CD14-positive monocyte (primary cell): ENCODE results near the gene HENMT1. TPM values are rescaled to one million over a fixed set of nuclear protein-coding genes. Genes with fewer than 3 reads are reported as not detected.
A peak's percentile ranks its signal among the peaks of the same experiment; 100 is the strongest.

ENCODE experiments used
- DNase-seq, 3 donors: peaks; one replicate each; pipeline ENCODE4 v3.0.0-alpha.2; 2011 to 2022
- H2AFZ ChIP-seq: 2 replicates; pipeline ENCODE4 v1.6.0; 2012; ENCODE audit warnings: mild to moderate bottlenecking, low read depth, low read length, inconsistent platforms; ENCODE audit not compliant: insufficient read depth, poor library complexity, severe bottlenecking
- H3K27ac ChIP-seq, 2 donors: 1 replicate in 1 of 2; 2 replicates in 1 of 2; pipeline ENCODE4 v1.5.1; 2012 to 2013; ENCODE audit warnings: low read length in 2 of 2, control low read depth in 1 of 2, inconsistent platforms in 1 of 2, low read depth in 1 of 2, mild to moderate bottlenecking in 1 of 2
- H3K27me3 ChIP-seq, 2 donors: one replicate each; pipeline versions ENCODE4 v1.6.0 to v1.6.1; 2011 to 2013; ENCODE audit warnings: low read length in 2 of 2; ENCODE audit not compliant: control insufficient read depth in 2 of 2, insufficient read depth in 2 of 2
- H3K36me3 ChIP-seq, 2 donors: replicated peaks in 1 of 2; 1 replicate in 1 of 2; 2 replicates in 1 of 2; pipeline versions ENCODE4 v1.5.1 to v1.6.1; 2012 to 2013; ENCODE audit warnings: low read length in 2 of 2, control low read depth in 1 of 2, inconsistent platforms in 1 of 2, mild to moderate bottlenecking in 1 of 2; ENCODE audit not compliant: insufficient read depth in 2 of 2, control insufficient read depth in 1 of 2
- H3K4me1 ChIP-seq, 2 donors: 1 replicate in 1 of 2; 2 replicates in 1 of 2; pipeline versions ENCODE4 v1.5.1 to v1.6.1; 2012 to 2013; ENCODE audit warnings: low read length in 2 of 2, control low read depth in 1 of 2, inconsistent platforms in 1 of 2, mild to moderate bottlenecking in 1 of 2, moderate library complexity in 1 of 2; ENCODE audit not compliant: insufficient read depth in 2 of 2, control insufficient read depth in 1 of 2
- H3K4me2 ChIP-seq: replicated peaks from 2 replicates; pipeline ENCODE3; 2012; ENCODE audit warnings: low read length, moderate library complexity, mild to moderate bottlenecking; ENCODE audit not compliant: poor library complexity, severe bottlenecking; ENCODE audit errors: extremely low read depth
- H3K4me3 ChIP-seq, 3 experiments: fragments of 200-600 bp in 1 of 3; sonication (generic) in 1 of 3; replicated peaks in 1 of 3; 1 replicate in 2 of 3; 2 replicates in 1 of 3; pipeline ENCODE4 v1.5.1; 2011 to 2013; ENCODE audit warnings: low read length in 3 of 3, mild to moderate bottlenecking in 3 of 3, control low read depth in 2 of 3, low read depth in 2 of 3, inconsistent platforms in 1 of 3, moderate library complexity in 1 of 3
- H3K79me2 ChIP-seq: 2 replicates; pipeline ENCODE4 v1.6.0; 2012; ENCODE audit warnings: mild to moderate bottlenecking, control low read depth, inconsistent platforms, low read length, moderate library complexity; ENCODE audit not compliant: insufficient read depth
- H3K9ac ChIP-seq: 2 replicates; pipeline ENCODE4 v1.6.0; 2017; ENCODE audit warnings: low read length, mild to moderate bottlenecking; ENCODE audit not compliant: insufficient read depth, poor library complexity, severe bottlenecking
- H3K9me3 ChIP-seq, 2 donors: replicated peaks in 1 of 2; 1 replicate in 1 of 2; 2 replicates in 1 of 2; pipeline versions ENCODE4 v1.5.1 to v1.6.1; 2012 to 2013; ENCODE audit warnings: low read length in 2 of 2, control low read depth in 1 of 2; ENCODE audit not compliant: control insufficient read depth in 1 of 2, insufficient read depth in 1 of 2
- H4K20me1 ChIP-seq: 2 replicates; pipeline ENCODE4 v1.6.0; 2012; ENCODE audit warnings: mild to moderate bottlenecking, low read length, control low read depth, moderate library complexity; ENCODE audit not compliant: insufficient read depth
- H3K27ac Mint-ChIP-seq, 7 donors: one replicate each; pipeline ENCODE4 v1.8.0; 2020; ENCODE audit warnings: mild to moderate bottlenecking in 7 of 7, mixed read lengths in 7 of 7, moderate library complexity in 6 of 7, inconsistent platforms in 2 of 7
- H3K27me3 Mint-ChIP-seq, 3 donors: one replicate each; pipeline ENCODE4 v1.8.0; 2021 to 2022; ENCODE audit warnings: low read depth in 3 of 3, mild to moderate bottlenecking in 3 of 3, mixed read lengths in 3 of 3, moderate library complexity in 3 of 3, inconsistent platforms in 1 of 3
- H3K36me3 Mint-ChIP-seq, 2 donors: one replicate each; pipeline ENCODE4 v1.8.0; 2020; ENCODE audit warnings: mixed read lengths in 2 of 2, inconsistent platforms in 1 of 2, mild to moderate bottlenecking in 1 of 2
- H3K4me1 Mint-ChIP-seq: one replicate; pipeline ENCODE4 v1.8.0; 2020; ENCODE audit warnings: mild to moderate bottlenecking, mixed read lengths
- H3K4me3 Mint-ChIP-seq, 2 donors: one replicate each; pipeline ENCODE4 v1.8.0; 2020; ENCODE audit warnings: mild to moderate bottlenecking in 2 of 2, mixed read lengths in 2 of 2, moderate library complexity in 1 of 2
- H3K9me3 Mint-ChIP-seq, 7 donors: one replicate each; pipeline ENCODE4 v1.8.0; 2020 to 2022; ENCODE audit warnings: mixed read lengths in 7 of 7, mild to moderate bottlenecking in 6 of 7, moderate library complexity in 6 of 7, inconsistent platforms in 2 of 7
- CTCF ChIP-seq: fragments of 200-600 bp; IDR thresholded peaks from one replicate; pipeline ENCODE4 v1.8.0; 2022; ENCODE audit warnings: antibody characterized with exemption, mild to moderate bottlenecking
- WGBS: methylation state at CpG from one replicate; pipeline ENCODE4 v1.1.5; 2013; ENCODE audit warnings: missing lambda C conversion rate; ENCODE audit not compliant: insufficient coverage; 5-methylcytosine and 5-hydroxymethylcytosine counted together
- intact Hi-C, 2 donors: fragments of 100-400 bp; cut with micrococcal nuclease; formaldehyde crosslinking; loops; one replicate each; pipeline versions ENCODE4 v1.15.0 to v1.15.1; 2023
- polyA minus RNA-seq: library from RNA; depleted of rRNA, polyadenylated mRNA; stranded (reverse); fragments of >200 nt; gene quantifications from 2 replicates; pipeline ENCODE4 v1.2.3, GENCODE V29; 2012
- polyA plus RNA-seq, 3 donors: library from polyadenylated mRNA; depleted of rRNA in 1 of 3; unstranded in 2 of 3; stranded (reverse) in 1 of 3; fragments of 300-500 nt in 2 of 3; fragments of >200 nt in 1 of 3; fragmentation: Illumina TruSeq in 2 of 3; gene quantifications; 1 replicate in 2 of 3; 2 replicates in 1 of 3; pipeline ENCODE4 v1.2.3, GENCODE V29; 2012 to 2021
- total RNA-seq, 12 experiments: library from RNA in 1 of 12; stranded (reverse) in 1 of 12; fragments of 120-200 nt in 1 of 12; gene quantifications; one replicate each; pipeline ENCODE4 v1.2.4 and lab custom pipeline; 2013 to 2026; ENCODE audit warnings: mixed read lengths in 6 of 12, inconsistent platforms in 1 of 12

HENMT1 gene
- total RNA-seq (2013): 19.5 TPM
- polyA plus RNA-seq (10 to 100 TPM; 10.5 to 14.5 (median 13.4) TPM), polyA minus RNA-seq (3.7 and 5.9 TPM in 2 replicates), total RNA-seq (lab: John Stamatoyannopoulos, UW) (0.23 to 10.5 (median 6.3) reads per million in 11 experiments)

- no peak for TF ChIP-seq CTCF
- Mint-ChIP-seq H3K9me3 (no peaks in the 10 kb centered on the region), H3K27me3 (no peaks in the 10 kb centered on the region), H3K4me1 (peaks cover 38% of the 10 kb centered on the region), H3K4me3 (peak within 1 kb of the TSS; percentile 84 to 92), H3K36me3 (peaks cover 3 to 8% of the 10 kb centered on the region in 2 donors), H3K27ac (peak within 1 kb of the TSS; percentile 88 to 96 (median 94))
- Histone ChIP-seq H3K9me3 (no peaks in the 10 kb centered on the region), H3K27ac (peak within 1 kb of the TSS; percentile 93 to 97), H3K9ac (peak within 1 kb of the TSS; percentile 91), H4K20me1 (no peaks in the 10 kb centered on the region), H3K4me1 (peaks cover 20 to 25% of the 10 kb centered on the region in 2 donors), H2AFZ (peak within 1 kb of the TSS; percentile 93), H3K4me2 (peak within 1 kb of the TSS; percentile 72), H3K27me3 (no peaks in the 10 kb centered on the region), H3K4me3 (peak within 1 kb of the TSS; percentile 52 to 70 (median 54)), H3K79me2 (peaks cover 7% of the 10 kb centered on the region), H3K36me3 (peaks cover 1 to 9% of the 10 kb centered on the region in 2 donors)
- WGBS: under 1% methylated on average over 74 of the region's 81 CpGs
- peak; percentile 62 to 76 (median 64) for DNase-seq
- intact Hi-C loops: no loop called here
These were observed at the start of gene HENMT1 for GRCh38 chr1:108661030-108661609. Gene HENMT1 (minus strand): TSS chr1:108661093. CDS start chr1:108659884, 1,209 bp downstream.

- H3K4me1 ChIP-seq: peaks cover 4 to 7% of the 10 kb centered on the region in 2 donors
- Mint-ChIP-seq H3K27ac (peak overlapping the region in 1 of 7 donors; percentile 30), H3K27me3 (peaks cover 2 to 11% (median 7%) of the 10 kb centered on the region in 3 donors), H3K4me3 (no peak overlapping the region), H3K9me3 (peaks cover 0 to 2% (median 0%) of the 10 kb centered on the region in 7 donors), H3K4me1 (peaks cover 13% of the 10 kb centered on the region), H3K36me3 (no peaks in the 10 kb centered on the region)
- no peak overlapping the region for H3K27ac ChIP-seq
- no peaks in the 10 kb centered on the region for H3K27me3 ChIP-seq
- no peaks in the 10 kb centered on the region for H3K36me3 ChIP-seq
- intact Hi-C loops: no loop called here
- peak; percentile 19 for TF ChIP-seq CTCF
- H3K79me2 ChIP-seq: no peaks in the 10 kb centered on the region
- H2AFZ ChIP-seq: no peak overlapping the region
- H3K9ac ChIP-seq: no peak overlapping the region
- H3K4me2 ChIP-seq: no peak overlapping the region
- H3K4me3 ChIP-seq: no peak overlapping the region
- H4K20me1 ChIP-seq: no peaks in the 10 kb centered on the region
- H3K9me3 ChIP-seq: no peaks in the 10 kb centered on the region
- DNase-seq: peak in 2 of 3 donors; percentile 27 to 43
- WGBS: 90% methylated on average over 6 of the region's 7 CpGs
These were observed 48.1 kb upstream of the HENMT1 start for GRCh38 chr1:108708691-108709660.
